Fibroblast of pulmonary artery (primary cell): ENCODE data around the gene SPCS2.

ENCODE experiments used
- DNase-seq: peaks from one replicate; pipeline ENCODE4 v3.0.0-alpha.2; 2010; ENCODE audit warnings: low read depth
- H3K4me3 ChIP-seq: replicated peaks from 2 replicates; pipeline ENCODE4 v1.5.1; 2011; ENCODE audit warnings: low read depth, mild to moderate bottlenecking, control low read depth, low read length, moderate library complexity
- CTCF ChIP-seq: IDR thresholded peaks from 2 replicates; pipeline ENCODE4 v1.5.1; 2011; ENCODE audit warnings: mild to moderate bottlenecking, control low read depth, low read length, inconsistent platforms; ENCODE audit errors: missing control alignments

Gene SPCS2

GRCh38 chr11:74948898-74949752 is at the start of gene SPCS2, which contains the start of gene XRRA1:
SPCS2 (plus strand) TSS chr11:74949266; CDS start chr11:74949286, 20 bp downstream.
XRRA1 (minus strand) TSS chr11:74949091; CDS start chr11:74940878, 8,213 bp downstream.
- peak; percentile 99 for DNase-seq
- no peak for TF ChIP-seq CTCF
- peak within 1 kb of the TSS; percentile 97 for H3K4me3 ChIP-seq

GRCh38 chr11:74902342-74902741 is 46.7 kb upstream of the SPCS2 start:
- no peak for DNase-seq
- H3K4me3 ChIP-seq, result no peak overlapping the region
- TF ChIP-seq CTCF, result no peak

- no peak overlapping the region for H3K4me3 ChIP-seq
- TF ChIP-seq CTCF, result no peak
- DNase-seq, result peak; percentile 13
These were observed 43.7 kb upstream of the SPCS2 start for GRCh38 chr11:74905326-74905725.

- no peak overlapping the region for H3K4me3 ChIP-seq
- no peak for TF ChIP-seq CTCF
- DNase-seq, result no peak
These were observed 39.7 kb upstream of the SPCS2 start for GRCh38 chr11:74909385-74909784.

- no peak for TF ChIP-seq CTCF
- DNase-seq, result no peak
These were observed 39.3 kb upstream of the SPCS2 start for GRCh38 chr11:74909812-74910211.

GRCh38 chr11:74923125-74923524 is 25.9 kb upstream of the SPCS2 start:
- TF ChIP-seq CTCF, result no peak
- no peak overlapping the region for H3K4me3 ChIP-seq
- no peak for DNase-seq

More at GRCh38 chr11:74909812-74910211, 39.3 kb upstream of the SPCS2 start:
- no peak overlapping the region for H3K4me3 ChIP-seq

GRCh38 chr11:74925281-74925680 is 23.8 kb upstream of the SPCS2 start:
- DNase-seq, result no peak
- H3K4me3 ChIP-seq, result no peak overlapping the region
- no peak for TF ChIP-seq CTCF
